ENCODE measurements around the gene TMEM121.

TMEM121 gene

DNA sequence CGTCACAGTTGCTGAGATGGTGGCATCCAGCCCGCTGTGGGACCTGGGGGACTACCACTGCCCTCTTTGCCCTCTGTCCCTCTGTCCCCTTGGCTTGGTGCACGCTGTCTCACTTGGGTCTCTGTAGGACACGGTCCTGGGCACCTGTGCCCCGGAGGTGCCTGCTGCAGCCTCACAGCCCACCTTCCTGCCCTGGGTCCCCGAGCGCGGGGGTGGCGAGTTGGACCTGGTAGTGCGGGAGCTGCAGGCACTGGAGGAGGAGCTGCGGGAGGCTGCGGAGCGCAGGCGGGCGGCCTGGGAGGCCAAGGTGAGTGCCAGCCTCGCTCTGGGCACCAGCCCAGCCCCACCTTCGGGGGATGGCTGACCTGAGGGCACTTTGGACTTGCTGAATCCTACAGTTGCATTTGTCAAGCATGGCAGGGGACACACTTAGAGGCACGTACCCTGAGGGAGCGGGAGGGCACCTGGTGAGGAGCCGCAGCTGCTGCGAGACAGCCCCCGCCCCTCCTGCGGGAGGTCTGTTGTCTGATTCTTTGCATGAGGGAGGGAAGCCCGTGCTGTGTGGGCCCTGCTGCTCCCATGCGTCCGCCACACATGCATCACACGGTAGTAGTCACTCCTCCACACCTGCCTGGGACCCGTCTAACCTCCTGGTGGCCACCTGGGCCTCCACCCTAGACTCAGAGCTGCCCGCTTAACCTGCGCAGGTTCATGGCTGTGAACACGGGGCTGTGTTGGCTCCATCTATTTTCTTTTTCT, 28.5 kb upstream of the TMEM121 start:
- DNase-seq (ENCODE audit: low read depth in 1 of 2, low spot score in 1 of 2): no peak

DNA sequence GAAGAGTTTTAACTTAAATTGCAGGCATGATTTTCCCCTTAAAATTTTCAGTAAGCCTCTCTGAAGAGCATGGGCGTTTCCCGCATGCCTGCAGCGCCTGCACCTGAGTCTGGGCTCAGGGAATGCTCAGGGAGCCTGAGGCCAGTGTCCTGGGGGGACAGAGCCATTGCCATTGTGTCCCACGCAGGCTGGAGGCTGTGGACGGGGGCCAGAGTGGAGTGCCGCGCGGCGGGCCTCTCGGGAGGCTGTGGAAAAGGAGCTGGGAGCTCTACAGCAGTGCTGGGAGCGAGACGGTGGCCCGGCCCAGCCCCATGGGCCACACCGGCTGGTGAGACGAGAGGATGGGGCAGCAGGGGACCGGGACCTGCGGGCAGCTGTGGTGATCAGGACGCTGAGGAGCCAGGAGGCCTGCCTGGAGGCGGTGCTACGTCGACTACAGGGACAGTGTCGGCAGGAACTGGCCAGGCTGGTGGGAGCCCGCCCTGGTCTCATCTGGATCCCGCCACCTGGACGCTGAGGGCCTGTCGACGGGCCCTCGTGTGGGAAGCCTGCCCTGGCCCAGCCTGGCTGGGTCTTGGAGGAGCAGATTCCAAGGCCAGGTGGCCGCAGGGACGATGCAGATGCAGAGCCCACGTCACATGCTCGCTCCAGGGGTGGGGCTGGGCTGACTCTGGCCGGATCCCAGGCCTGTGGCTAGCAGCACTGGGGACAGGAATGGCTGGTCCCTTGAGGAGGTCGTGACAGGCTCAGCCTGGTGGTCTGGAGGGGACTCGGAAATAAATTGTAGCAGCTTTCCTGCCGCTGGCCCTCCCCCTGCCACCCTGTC, 27.7 kb upstream of the TMEM121 start:
- no peak for DNase-seq (ENCODE audit: low read depth in 1 of 2, low spot score in 1 of 2)

- no peak for DNase-seq (ENCODE audit: low read depth in 1 of 2, low spot score in 1 of 2)
Measured at GRCh38 chr14:105499256-105500035, 26.9 kb upstream of the TMEM121 start.

DNA sequence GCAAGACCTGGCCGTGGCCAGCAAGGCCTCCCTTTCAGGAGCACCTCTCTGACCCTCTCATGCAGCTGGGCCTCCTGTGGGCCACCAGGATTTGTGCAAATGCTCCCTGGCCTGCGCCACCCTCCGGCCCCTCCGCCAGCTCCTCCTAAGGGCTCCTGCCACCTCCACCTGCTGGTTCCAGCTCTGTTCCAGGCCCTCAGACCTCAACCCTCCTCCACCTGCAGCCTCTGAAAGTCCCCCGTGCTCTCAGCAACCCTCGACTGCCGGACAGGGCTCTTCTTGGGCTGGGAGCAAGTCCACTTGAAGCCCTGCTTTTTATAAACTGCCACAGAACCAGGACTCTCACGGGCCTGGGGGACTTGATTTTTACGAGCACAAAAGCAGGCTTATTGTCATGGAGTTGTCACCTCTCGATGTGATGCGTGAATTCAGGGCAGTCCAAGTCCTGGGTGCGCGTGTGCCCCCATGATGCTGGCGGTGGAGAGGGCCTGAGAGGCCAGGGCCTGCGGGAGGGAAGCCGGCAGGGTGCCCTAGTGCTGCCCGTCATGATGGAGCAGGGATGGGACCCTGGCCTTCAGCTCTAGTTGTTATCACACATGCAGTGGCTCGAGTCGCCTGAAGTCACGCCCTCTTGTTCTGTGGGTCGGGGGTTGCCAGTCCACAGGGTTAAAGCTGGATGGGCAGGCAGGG, 26.2 kb upstream of the TMEM121 start:
- no peak for DNase-seq (ENCODE audit: low read depth in 1 of 2, low spot score in 1 of 2)

- DNase-seq (ENCODE audit: low read depth in 1 of 2, low spot score in 1 of 2): no peak
Measured at GRCh38 chr14:105500726-105501101, 25.7 kb upstream of the TMEM121 start.

- no peak for DNase-seq (ENCODE audit: low read depth in 1 of 2, low spot score in 1 of 2)
Measured at GRCh38 chr14:105501504-105502291, 24.7 kb upstream of the TMEM121 start.

GRCh38 chr14:105502446-105503295, 23.7 kb upstream of the TMEM121 start:
- DNase-seq (ENCODE audit: low read depth in 1 of 2, low spot score in 1 of 2): no peak

DNA sequence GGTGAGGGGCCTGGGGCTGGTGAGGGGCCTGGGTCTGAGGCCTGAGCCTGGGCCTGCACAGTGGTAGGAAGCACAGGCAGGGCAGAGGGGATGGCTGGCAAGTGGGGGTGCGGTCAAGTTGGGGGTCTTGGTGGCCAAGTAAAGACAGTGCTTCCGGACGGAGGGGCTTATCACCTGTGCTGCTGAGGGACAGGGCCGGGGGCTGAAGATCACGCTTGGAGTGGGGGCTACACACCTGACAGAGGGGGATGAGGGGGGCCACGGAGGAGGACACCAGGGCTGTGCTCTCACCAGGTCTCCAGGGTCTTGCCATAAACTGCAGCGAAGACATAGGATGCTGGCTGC, 23.1 kb upstream of the TMEM121 start:
- DNase-seq (ENCODE audit: low read depth in 1 of 2, low spot score in 1 of 2): no peak

- DNase-seq (ENCODE audit: low read depth in 1 of 2, low spot score in 1 of 2): no peak
Measured at GRCh38 chr14:105503935-105504692, 22.3 kb upstream of the TMEM121 start.

- no peak for DNase-seq (ENCODE audit: low read depth in 1 of 2, low spot score in 1 of 2)
Measured at GRCh38 chr14:105505101-105505500, 21.3 kb upstream of the TMEM121 start.

GRCh38 chr14:105507247-105507646, 19.1 kb upstream of the TMEM121 start:
- DNase-seq (ENCODE audit: low read depth in 1 of 2, low spot score in 1 of 2): no peak

DNA sequence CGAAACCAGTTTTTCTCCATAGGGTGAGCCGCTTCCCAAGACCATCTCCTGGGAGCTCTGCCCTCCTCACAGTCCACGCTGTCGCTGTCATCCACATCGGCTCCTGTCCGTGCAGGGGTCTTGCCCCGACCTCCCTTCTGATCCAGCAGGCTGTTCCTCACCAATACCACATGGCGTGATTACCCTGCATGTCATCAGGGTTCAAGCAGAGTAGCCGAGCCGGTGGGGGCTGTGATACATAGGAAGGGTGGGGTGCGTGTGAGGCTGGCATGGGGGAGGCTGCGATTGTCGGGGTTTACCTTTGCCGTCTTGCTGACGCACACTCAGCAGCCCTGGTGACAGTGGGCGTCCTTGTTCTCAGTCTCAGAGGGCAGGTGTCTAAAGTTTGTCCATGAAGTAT, 18.3 kb upstream of the TMEM121 start:
- DNase-seq (ENCODE audit: low read depth in 1 of 2, low spot score in 1 of 2): no peak

- no peak for DNase-seq (ENCODE audit: low read depth in 1 of 2, low spot score in 1 of 2)
Measured at GRCh38 chr14:105508601-105509000, 17.8 kb upstream of the TMEM121 start.

- no peak for DNase-seq (ENCODE audit: low read depth in 1 of 2, low spot score in 1 of 2)
Measured at GRCh38 chr14:105517096-105517495, 9.3 kb upstream of the TMEM121 start.

GRCh38 chr14:105519946-105520698, 6.3 kb upstream of the TMEM121 start:
- no peak for DNase-seq (ENCODE audit: low read depth in 1 of 2, low spot score in 1 of 2)

DNA sequence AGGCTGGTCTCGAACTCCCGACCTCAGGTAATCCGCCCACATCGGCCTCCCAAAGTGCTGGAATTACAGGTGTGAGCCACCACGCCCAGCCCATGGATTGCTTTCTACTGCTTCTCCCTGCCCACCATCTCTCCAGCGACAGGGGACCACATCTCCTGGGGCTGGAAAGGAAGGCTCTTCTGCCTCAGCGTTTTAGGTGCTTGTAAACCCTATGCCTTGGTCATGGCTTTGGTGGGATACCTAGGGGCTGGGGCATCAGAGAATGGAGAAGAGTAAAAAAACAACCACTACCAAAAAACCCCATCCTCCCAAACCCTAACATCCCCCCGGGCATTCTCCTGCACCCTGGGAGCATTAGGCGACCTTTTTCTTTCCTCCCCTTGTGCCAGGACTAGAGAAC, 1.1 kb upstream of the TMEM121 start:
- DNase-seq (ENCODE audit: low read depth in 1 of 2, low spot score in 1 of 2): no peak

- no peak for DNase-seq (ENCODE audit: low read depth in 1 of 2, low spot score in 1 of 2)
Measured at GRCh38 chr14:105526776-105527380, 495 bp downstream of the TMEM121 start.

DNA sequence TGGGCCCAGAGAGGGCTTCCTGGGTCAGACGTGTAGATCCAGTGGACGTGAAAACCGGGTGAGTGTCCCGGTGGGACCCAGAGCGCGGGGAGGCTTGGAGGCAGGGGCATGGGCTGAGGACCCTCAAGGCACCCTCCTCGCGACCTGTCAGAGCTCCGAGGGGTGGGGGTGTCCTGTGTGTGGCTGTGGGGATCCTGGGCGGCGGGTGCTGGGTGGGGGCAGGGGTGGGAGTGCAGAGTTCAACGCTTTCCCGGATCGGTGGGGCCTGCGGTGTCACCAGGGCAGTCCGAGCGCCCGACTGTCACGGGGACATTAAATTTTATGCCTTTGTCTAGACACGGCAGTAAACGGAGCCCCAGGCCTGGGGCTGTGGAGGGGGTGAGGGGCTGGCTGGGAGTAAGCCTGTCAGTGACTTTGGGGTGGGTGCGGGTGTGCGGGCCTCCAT, 1.0 kb downstream of the TMEM121 start:
- DNase-seq (ENCODE audit: low read depth in 1 of 2, low spot score in 1 of 2): no peak
